Tibial nerve (tissue), 4 donors: ENCODE data around the gene ZNF865. TPM values are rescaled to one million over a fixed set of nuclear protein-coding genes. Genes with fewer than 3 reads are reported as not detected.

Experiments
- DNase-seq, 2 donors: peaks; one replicate each; pipeline ENCODE4 v3.0.0-alpha.2; 2019; ENCODE audit warnings: low spot score in 2 of 2
- H3K27ac ChIP-seq, 4 donors: fragments of 200-600 bp; sonication (generic) in 3 of 4; one replicate each; pipeline ENCODE4 v1.5.1; 2017 to 2019; ENCODE audit warnings: mild to moderate bottlenecking in 1 of 4
- H3K27me3 ChIP-seq, 2 donors: fragments of 200-600 bp; sonication (generic) in 1 of 2; one replicate each; pipeline versions ENCODE4 v1.5.1 to v1.6.0; 2017 to 2019
- H3K36me3 ChIP-seq, 3 donors: fragments of 200-600 bp; sonication (generic); one replicate each; pipeline ENCODE4 v1.5.1; 2018 to 2019
- H3K4me1 ChIP-seq, 4 donors: fragments of 200-600 bp; sonication (generic) in 3 of 4; one replicate each; pipeline ENCODE4 v1.5.1; 2017 to 2019
- H3K4me3 ChIP-seq, 4 donors: fragments of 200-600 bp; sonication (generic) in 3 of 4; one replicate each; pipeline ENCODE4 v1.5.1; 2017 to 2019; ENCODE audit warnings: mild to moderate bottlenecking in 1 of 4, moderate library complexity in 1 of 4
- H3K9me3 ChIP-seq, 4 donors: fragments of 200-600 bp; sonication (generic) in 3 of 4; one replicate each; pipeline ENCODE4 v1.5.1; 2017 to 2019
- CTCF ChIP-seq, 5 experiments: fragments of 200-600 bp in 3 of 5; fragments of 450-650 bp in 2 of 5; sonication (generic) in 3 of 5; IDR thresholded peaks; one replicate each; pipeline ENCODE4 v1.5.1; 2016 to 2019; ENCODE audit warnings: antibody characterized with exemption in 5 of 5, mild to moderate bottlenecking in 3 of 5, moderate library complexity in 2 of 5
- EP300 ChIP-seq, 2 donors: sonication (generic); formaldehyde crosslinking; IDR thresholded peaks; one replicate each; pipeline ENCODE4 v1.6.1; 2017; ENCODE audit warnings: antibody characterized with exemption in 2 of 2, mild to moderate bottlenecking in 1 of 2
- POLR2A ChIP-seq, 2 donors: fragments of 450-650 bp; IDR thresholded peaks; one replicate each; pipeline ENCODE4 v1.6.1; 2017; ENCODE audit warnings: antibody characterized with exemption in 2 of 2, mild to moderate bottlenecking in 2 of 2, moderate library complexity in 2 of 2
- WGBS, 2 donors: methylation state at CpG; one replicate each; pipeline ENCODE4 v1.1.5; 2018; 5-methylcytosine and 5-hydroxymethylcytosine counted together
- total RNA-seq, 4 donors: library from RNA; depleted of rRNA; stranded (reverse); fragments of >200 nt; gene quantifications; one replicate each; pipeline ENCODE4 v1.1.0, GENCODE V29; 2016

The ZNF865 gene
- total RNA-seq, 4 donors from 2014 or later: 8.8 to 15.0 (median 12.7) TPM

- Histone ChIP-seq H3K27ac (no peak overlapping the region), H3K4me1 (peaks cover 0 to 20% (median 4%) of the 10 kb centered on the region in 4 donors), H3K4me3 (no peak overlapping the region), H3K36me3 (peaks cover 0 to 58% (median 0%) of the 10 kb centered on the region in 3 donors), H3K9me3 (no peaks in the 10 kb centered on the region), H3K27me3 (no peaks in the 10 kb centered on the region)
- no peak for DNase-seq
- 93 to 94% methylated on average over 24 to 30 of the region's 30 CpGs for WGBS, 2 donors
- TF ChIP-seq EP300 (IDR thresholded peaks at IDR 0.05) (no peak), POLR2A (IDR thresholded peaks at IDR 0.05) (no peak), CTCF (IDR thresholded peaks at IDR 0.05) (no peak)
Measured at GRCh38 chr19:55597501-55597921, 7.9 kb upstream of the ZNF865 start.

- peaks cover 0 to 20% (median 4%) of the 10 kb centered on the region in 4 donors for H3K4me1 ChIP-seq
- H3K4me3 ChIP-seq: no peak overlapping the region
- no peaks in the 10 kb centered on the region for H3K9me3 ChIP-seq
- no peaks in the 10 kb centered on the region for H3K27me3 ChIP-seq
- peak overlapping the region in 1 of 4 donors; percentile 91 for H3K27ac ChIP-seq
- no peak for DNase-seq
- TF ChIP-seq CTCF (IDR thresholded peaks at IDR 0.05) (no peak), EP300 (IDR thresholded peaks at IDR 0.05) (no peak), POLR2A (IDR thresholded peaks at IDR 0.05) (no peak)
- WGBS, 2 donors: 81 to 84% methylated on average over 9 of the region's 9 CpGs
- peaks cover 0 to 58% (median 0%) of the 10 kb centered on the region in 3 donors for H3K36me3 ChIP-seq
Measured at GRCh38 chr19:55598034-55598433, 7.4 kb upstream of the ZNF865 start.

GRCh38 chr19:55598719-55599467, 6.6 kb upstream of the ZNF865 start:
- DNase-seq: peak; percentile 90 to 96
- Histone ChIP-seq H3K9me3 (no peaks in the 10 kb centered on the region), H3K36me3 (peaks cover 0 to 49% (median 0%) of the 10 kb centered on the region in 3 donors), H3K4me3 (peak overlapping the region; percentile 50 to 86 (median 76)), H3K4me1 (peaks cover 0 to 29% (median 4%) of the 10 kb centered on the region in 4 donors), H3K27ac (peak overlapping the region; percentile 88 to 99 (median 95)), H3K27me3 (no peaks in the 10 kb centered on the region)
- TF ChIP-seq EP300 (IDR thresholded peaks at IDR 0.05) (no peak), CTCF (IDR thresholded peaks at IDR 0.05) (peak in 1 of 5 experiments; percentile 33)
- WGBS, 2 donors: 5 to 6% methylated on average over 26 of the region's 26 CpGs

- Histone ChIP-seq H3K27ac (peak within 1 kb of the TSS; percentile 88 to 99 (median 95)), H3K36me3 (peaks cover 0 to 46% (median 0%) of the 10 kb centered on the region in 3 donors), H3K27me3 (no peaks in the 10 kb centered on the region), H3K4me1 (peaks cover 0 to 34% (median 6%) of the 10 kb centered on the region in 4 donors), H3K9me3 (no peaks in the 10 kb centered on the region), H3K4me3 (peak within 1 kb of the TSS; percentile 50 to 86 (median 76))
- peak; percentile 67 to 80 for TF ChIP-seq EP300 (IDR thresholded peaks at IDR 0.05)
- no peak for TF ChIP-seq POLR2A (IDR thresholded peaks at IDR 0.05)
- peak; percentile 98 to 99 for DNase-seq
- WGBS, 2 donors: 0 to 1% methylated on average over 23 of the region's 23 CpGs
Measured at GRCh38 chr19:55599468-55599841, 6.0 kb upstream of the ZNF865 start, which contains the start of gene FIZ1. TSS of gene FIZ1 (minus strand) at chr19:55599517. CDS start at chr19:55597865, 1,652 bp downstream.

- H3K27ac ChIP-seq: peak within 1 kb of the TSS; percentile 88 to 99 (median 95)
- no peaks in the 10 kb centered on the region for H3K27me3 ChIP-seq
- peak within 1 kb of the TSS; percentile 50 to 86 (median 76) for H3K4me3 ChIP-seq
- WGBS, 2 donors: 0% methylated on average over 9 to 29 of the region's 97 CpGs
- DNase-seq: peak; percentile 64 to 81
- H3K4me1 ChIP-seq: peaks cover 0 to 40% (median 7%) of the 10 kb centered on the region in 4 donors
- peaks cover 0 to 40% (median 0%) of the 10 kb centered on the region in 3 donors for H3K36me3 ChIP-seq
- TF ChIP-seq EP300 (IDR thresholded peaks at IDR 0.05) (peak in 1 of 2 donors; percentile 61), POLR2A (IDR thresholded peaks at IDR 0.05) (no peak), CTCF (IDR thresholded peaks at IDR 0.05) (peak in 2 of 5 experiments; percentile 18 to 54)
- no peaks in the 10 kb centered on the region for H3K9me3 ChIP-seq
Measured at GRCh38 chr19:55599842-55600661, 5.4 kb upstream of the ZNF865 start, which contains the start of gene ZNF524. TSS of gene ZNF524 (plus strand) at chr19:55600288. CDS start at chr19:55602113, 1,825 bp downstream.
